Muscle of leg (tissue), 16 donors: Measurements from ENCODE around the gene RNF25. TPM values are rescaled to one million over a fixed set of nuclear protein-coding genes. Genes with fewer than 3 reads are reported as not detected.

Source experiments
- DNase-seq: peaks from one replicate; pipeline ENCODE4 v3.0.0; 2013
- H3K27ac ChIP-seq: one replicate; pipeline ENCODE4 v1.5.1; 2013; ENCODE audit warnings: mild to moderate bottlenecking, low read length, control low read depth
- H3K27me3 ChIP-seq: one replicate; pipeline ENCODE4 v1.6.1; 2013; ENCODE audit warnings: low read length; ENCODE audit not compliant: control insufficient read depth, insufficient read depth
- H3K36me3 ChIP-seq: one replicate; pipeline ENCODE4 v1.6.1; 2013; ENCODE audit warnings: low read length; ENCODE audit not compliant: control insufficient read depth, insufficient read depth
- H3K4me1 ChIP-seq: one replicate; pipeline ENCODE4 v1.6.1; 2013; ENCODE audit warnings: low read length; ENCODE audit not compliant: control insufficient read depth, insufficient read depth
- H3K4me3 ChIP-seq: one replicate; pipeline ENCODE4 v1.5.1; 2013; ENCODE audit warnings: low read length, control low read depth
- H3K9me3 ChIP-seq: replicated peaks from 2 replicates; pipeline ENCODE4 v1.6.1; 2013; ENCODE audit warnings: low read depth, low read length; ENCODE audit not compliant: control insufficient read depth
- WGBS: methylation state at CpG from one replicate; pipeline ENCODE4 v1.1.5; 2013; ENCODE audit warnings: missing lambda C conversion rate; ENCODE audit not compliant: insufficient coverage; 5-methylcytosine and 5-hydroxymethylcytosine counted together
- long read RNA-seq, 11 donors: transcript quantifications; one replicate each; lab custom pipeline, GENCODE V29; 2026
- polyA plus RNA-seq, 8 donors: library from polyadenylated mRNA; unstranded; fragments of 120-200 nt; gene quantifications; one replicate each; pipeline versions ENCODE4 v1.2.1 to v1.2.3, GENCODE V29; 2013; ENCODE audit warnings: inconsistent platforms in 1 of 8, low replicate concordance in 1 of 8; ENCODE audit not compliant: insufficient read length in 8 of 8, insufficient read depth in 1 of 8
- total RNA-seq: library from RNA; stranded (reverse); fragments of 120-200 nt; gene quantifications from one replicate; pipeline ENCODE4 v1.2.4, GENCODE V29; 2013

Gene RNF25
- total RNA-seq (20.2 TPM), polyA plus RNA-seq (10 to 100 TPM; 22.2 to 32.6 (median 27.9) TPM)
- long read RNA-seq, donor 1, transcript RNF25-201 (10 exons, 1,914 nt) = major isoform, 5 of 7 reads
- long read RNA-seq, donor 1, partial matches to known transcripts = 0 of 7 reads
- long read RNA-seq, donor 1, other reads (novel, unspliced or antisense) = 0 of 7 reads
- long read RNA-seq, donor 2, partial matches to known transcripts = 0 of 1 reads
- long read RNA-seq, donor 2, other reads (novel, unspliced or antisense) = 0 of 1 reads
- long read RNA-seq, donor 3, transcript RNF25-201 (10 exons, 1,914 nt) = major isoform, 7 of 23 reads
- long read RNA-seq, donor 3, partial matches to known transcripts = 16 of 23 reads
- long read RNA-seq, donor 3, other reads (novel, unspliced or antisense) = 0 of 23 reads
- long read RNA-seq, donor 4, partial matches to known transcripts = 0 of 6 reads
- long read RNA-seq, donor 4, other reads (novel, unspliced or antisense) = 0 of 6 reads
- long read RNA-seq, donor 5, transcript RNF25-201 (10 exons, 1,914 nt) = major isoform, 6 of 28 reads
- long read RNA-seq, donor 5, partial matches to known transcripts = 22 of 28 reads
- long read RNA-seq, donor 5, other reads (novel, unspliced or antisense) = 0 of 28 reads
- long read RNA-seq, donor 6, transcript RNF25-201 (10 exons, 1,914 nt) = major isoform, 10 of 15 reads
- long read RNA-seq, donor 6, partial matches to known transcripts = 5 of 15 reads
- long read RNA-seq, donor 6, other reads (novel, unspliced or antisense) = 0 of 15 reads
- long read RNA-seq, donor 7, transcript RNF25-201 (10 exons, 1,914 nt) = major isoform, 8 of 8 reads
- long read RNA-seq, donor 7, partial matches to known transcripts = 0 of 8 reads
- long read RNA-seq, donor 7, other reads (novel, unspliced or antisense) = 0 of 8 reads
- long read RNA-seq, donor 8, partial matches to known transcripts = 0 of 1 reads
- long read RNA-seq, donor 8, other reads (novel, unspliced or antisense) = 0 of 1 reads
- long read RNA-seq, donor 9, partial matches to known transcripts = 0 of 4 reads
- long read RNA-seq, donor 9, other reads (novel, unspliced or antisense) = 0 of 4 reads
- long read RNA-seq, donor 10, partial matches to known transcripts = 0 of 4 reads
- long read RNA-seq, donor 10, other reads (novel, unspliced or antisense) = 0 of 4 reads
- long read RNA-seq, donor 11, transcript RNF25-201 (10 exons, 1,914 nt) = major isoform, 6 of 16 reads
- long read RNA-seq, donor 11, partial matches to known transcripts = 10 of 16 reads
- long read RNA-seq, donor 11, other reads (novel, unspliced or antisense) = 0 of 16 reads

GRCh38 chr2:218671654-218672566, at the start of gene RNF25, which contains the start of gene STK36:
Gene RNF25 (minus strand): TSS chr2:218672002. CDS start chr2:218671970, 32 bp downstream.
Gene STK36 (plus strand): TSS chr2:218672086. CDS start chr2:218672830, 744 bp downstream.
- Histone ChIP-seq H3K9me3 (no peaks in the 10 kb centered on the region), H3K27me3 (no peaks in the 10 kb centered on the region), H3K4me1 (peaks cover 11% of the 10 kb centered on the region), H3K27ac (peak within 1 kb of the TSS; percentile 73), H3K36me3 (peaks cover 28% of the 10 kb centered on the region), H3K4me3 (peak within 1 kb of the TSS; percentile 81)
- under 1% methylated on average over 28 of the region's 49 CpGs for WGBS
- DNase-seq = peak; percentile 96

- no peak overlapping the region for H3K4me3 ChIP-seq
- no peak for DNase-seq
- H3K9me3 ChIP-seq = no peaks in the 10 kb centered on the region
- peaks cover 10% of the 10 kb centered on the region for H3K36me3 ChIP-seq
- no peaks in the 10 kb centered on the region for H3K4me1 ChIP-seq
- H3K27me3 ChIP-seq = no peaks in the 10 kb centered on the region
- H3K27ac ChIP-seq = no peak overlapping the region
These were observed 49.7 kb upstream of the RNF25 start for GRCh38 chr2:218721488-218721887.

- no peak for DNase-seq
- WGBS = 95% methylated on average over 13 of the region's 19 CpGs
- Histone ChIP-seq H3K4me3 (no peak overlapping the region), H3K27me3 (no peaks in the 10 kb centered on the region), H3K27ac (no peak overlapping the region), H3K36me3 (peaks cover 13% of the 10 kb centered on the region), H3K4me1 (no peaks in the 10 kb centered on the region), H3K9me3 (no peaks in the 10 kb centered on the region)
These were observed 48.5 kb upstream of the RNF25 start for GRCh38 chr2:218720048-218721041.

- DNase-seq = no peak
- Histone ChIP-seq H3K27me3 (no peaks in the 10 kb centered on the region), H3K36me3 (peaks cover 13% of the 10 kb centered on the region), H3K9me3 (no peaks in the 10 kb centered on the region), H3K4me3 (no peak overlapping the region), H3K4me1 (no peaks in the 10 kb centered on the region), H3K27ac (no peak overlapping the region)
- WGBS = 82% methylated on average over 2 of the region's 3 CpGs
These were observed 47.7 kb upstream of the RNF25 start for GRCh38 chr2:218719457-218719856.

- peaks cover 13% of the 10 kb centered on the region for H3K36me3 ChIP-seq
- WGBS = 100% methylated on average over 1 of the region's 7 CpGs
- H3K4me1 ChIP-seq = no peaks in the 10 kb centered on the region
- no peak overlapping the region for H3K27ac ChIP-seq
- no peaks in the 10 kb centered on the region for H3K9me3 ChIP-seq
- no peaks in the 10 kb centered on the region for H3K27me3 ChIP-seq
- H3K4me3 ChIP-seq = no peak overlapping the region
- DNase-seq = no peak
These were observed 46.3 kb upstream of the RNF25 start for GRCh38 chr2:218718058-218718457.

GRCh38 chr2:218717262-218717661, 45.5 kb upstream of the RNF25 start:
- H3K27me3 ChIP-seq = no peaks in the 10 kb centered on the region
- H3K4me1 ChIP-seq = no peaks in the 10 kb centered on the region
- 100% methylated on average over 1 of the region's 3 CpGs for WGBS
- no peak overlapping the region for H3K4me3 ChIP-seq
- peaks cover 13% of the 10 kb centered on the region for H3K36me3 ChIP-seq
- H3K9me3 ChIP-seq = no peaks in the 10 kb centered on the region
- no peak for DNase-seq
- no peak overlapping the region for H3K27ac ChIP-seq

GRCh38 chr2:218716070-218716469, 44.3 kb upstream of the RNF25 start:
- peaks cover 5% of the 10 kb centered on the region for H3K4me1 ChIP-seq
- no CpG with 5 or more reads among the region's 4 CpGs for WGBS
- no peaks in the 10 kb centered on the region for H3K27me3 ChIP-seq
- no peak overlapping the region for H3K27ac ChIP-seq
- H3K9me3 ChIP-seq = no peaks in the 10 kb centered on the region
- H3K36me3 ChIP-seq = peaks cover 13% of the 10 kb centered on the region
- DNase-seq = peak; percentile 31
- no peak overlapping the region for H3K4me3 ChIP-seq

- no peak for DNase-seq
- no peaks in the 10 kb centered on the region for H3K9me3 ChIP-seq
These were observed 42.1 kb upstream of the RNF25 start for GRCh38 chr2:218713922-218714321.

More at GRCh38 chr2:218713922-218714321, 42.1 kb upstream of the RNF25 start:
- Histone ChIP-seq H3K4me3 (no peak overlapping the region), H3K27me3 (peaks cover 2% of the 10 kb centered on the region), H3K27ac (no peak overlapping the region), H3K4me1 (peaks cover 10% of the 10 kb centered on the region), H3K36me3 (peaks cover 8% of the 10 kb centered on the region)
- 88% methylated on average over 2 of the region's 2 CpGs for WGBS
